Measurements from ENCODE around the gene TIAM2.

Gene TIAM2

DNA sequence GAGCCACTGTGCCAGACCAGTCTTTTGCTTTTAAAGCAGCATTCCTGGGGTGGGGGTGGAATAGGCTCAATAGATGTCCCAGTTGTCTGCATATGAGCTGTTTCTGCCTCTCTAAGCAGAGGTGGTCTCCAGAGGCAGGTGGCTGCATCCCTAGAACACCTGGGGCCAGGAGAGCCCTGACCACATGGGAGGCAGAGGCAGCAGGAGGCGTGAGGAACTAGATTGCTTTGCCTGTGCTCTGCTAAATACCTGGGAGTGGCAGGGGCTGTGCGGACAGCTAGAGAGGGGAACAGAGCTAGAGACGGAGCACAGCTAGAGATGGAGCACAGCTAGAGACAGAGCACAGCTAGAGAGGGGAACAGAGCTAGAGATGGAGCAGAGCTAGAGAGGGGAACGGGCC is 239.6 kb downstream of the TIAM2 start:
- Histone ChIP-seq H3K27me3 (ENCODE audit: control insufficient read depth in 1 of 2, insufficient read depth in 2 of 2, low read length in 2 of 2) (no peaks in the 10 kb centered on the region), H3K9ac (ENCODE audit: low read length in 2 of 2) (no peak overlapping the region), H3K4me1 (ENCODE audit: control insufficient read depth, insufficient read depth, low read length) (peaks cover 16% of the 10 kb centered on the region), H3K36me3 (ENCODE audit: control insufficient read depth in 2 of 2, insufficient read depth in 2 of 2, low read length in 2 of 2) (no peaks in the 10 kb centered on the region), H3K9me3 (ENCODE audit: control insufficient read depth in 2 of 2, low read length in 2 of 2) (no peaks in the 10 kb centered on the region), H3K27ac (ENCODE audit: low read length) (no peak overlapping the region), H3K4me3 (ENCODE audit: low read length in 2 of 2) (no peak overlapping the region)

DNA sequence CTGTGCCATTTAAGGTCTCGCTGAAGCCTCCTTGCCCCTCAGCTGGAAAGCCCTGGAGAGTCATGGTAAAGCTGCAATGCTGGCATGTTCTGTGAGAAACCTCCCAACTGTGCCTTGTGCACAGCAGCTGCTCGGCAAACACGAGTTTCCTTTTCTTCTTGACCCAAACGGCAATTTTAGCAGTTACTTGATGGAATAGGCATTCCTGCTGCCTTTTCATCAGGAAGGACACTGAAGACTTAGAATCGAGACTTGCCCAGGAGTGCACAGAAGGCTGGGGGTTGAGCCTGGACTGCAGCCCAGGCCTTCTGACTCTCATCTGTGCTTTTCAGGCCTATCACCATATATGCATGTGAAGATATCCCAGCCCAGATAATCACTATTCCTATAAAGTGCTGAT is 240.0 kb downstream of the TIAM2 start:
- no peak overlapping the region for H3K4me3 ChIP-seq (ENCODE audit: low read length in 2 of 2)
- H3K4me1 ChIP-seq (ENCODE audit: control insufficient read depth, insufficient read depth, low read length): peaks cover 16% of the 10 kb centered on the region
- no peaks in the 10 kb centered on the region for H3K27me3 ChIP-seq (ENCODE audit: control insufficient read depth in 1 of 2, insufficient read depth in 2 of 2, low read length in 2 of 2)
- no peaks in the 10 kb centered on the region for H3K9me3 ChIP-seq (ENCODE audit: control insufficient read depth in 2 of 2, low read length in 2 of 2)
- H3K27ac ChIP-seq (ENCODE audit: low read length): no peak overlapping the region
- H3K36me3 ChIP-seq (ENCODE audit: control insufficient read depth in 2 of 2, insufficient read depth in 2 of 2, low read length in 2 of 2): no peaks in the 10 kb centered on the region
- no peak overlapping the region for H3K9ac ChIP-seq (ENCODE audit: low read length in 2 of 2)

DNA sequence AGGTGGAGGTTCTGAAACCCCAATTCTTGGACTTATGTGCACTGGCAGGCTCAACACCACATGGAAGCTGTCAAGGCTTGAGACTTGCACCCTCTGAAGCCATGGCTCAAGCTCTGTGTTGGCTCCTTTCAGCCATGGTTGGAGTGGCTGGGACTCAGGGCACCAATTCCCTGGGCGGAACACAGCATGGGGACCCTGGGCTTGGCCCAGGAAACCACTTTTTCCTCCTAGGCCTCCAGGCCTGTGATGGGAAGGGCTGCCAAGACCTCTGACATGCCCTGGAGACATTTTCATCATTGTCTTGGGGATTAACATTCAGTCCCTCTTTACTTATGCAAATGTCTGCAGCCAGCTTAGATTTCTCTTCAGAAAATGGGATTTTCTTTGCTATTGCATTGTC is 242.5 kb downstream of the TIAM2 start:
- Histone ChIP-seq H3K27me3 (ENCODE audit: control insufficient read depth in 1 of 2, insufficient read depth in 2 of 2, low read length in 2 of 2) (no peaks in the 10 kb centered on the region), H3K36me3 (ENCODE audit: control insufficient read depth in 2 of 2, insufficient read depth in 2 of 2, low read length in 2 of 2) (no peaks in the 10 kb centered on the region), H3K27ac (ENCODE audit: low read length) (no peak overlapping the region), H3K9ac (ENCODE audit: low read length in 2 of 2) (no peak overlapping the region), H3K4me3 (ENCODE audit: low read length in 2 of 2) (no peak overlapping the region), H3K4me1 (ENCODE audit: control insufficient read depth, insufficient read depth, low read length) (peaks cover 20% of the 10 kb centered on the region), H3K9me3 (ENCODE audit: control insufficient read depth in 2 of 2, low read length in 2 of 2) (no peaks in the 10 kb centered on the region)

DNA sequence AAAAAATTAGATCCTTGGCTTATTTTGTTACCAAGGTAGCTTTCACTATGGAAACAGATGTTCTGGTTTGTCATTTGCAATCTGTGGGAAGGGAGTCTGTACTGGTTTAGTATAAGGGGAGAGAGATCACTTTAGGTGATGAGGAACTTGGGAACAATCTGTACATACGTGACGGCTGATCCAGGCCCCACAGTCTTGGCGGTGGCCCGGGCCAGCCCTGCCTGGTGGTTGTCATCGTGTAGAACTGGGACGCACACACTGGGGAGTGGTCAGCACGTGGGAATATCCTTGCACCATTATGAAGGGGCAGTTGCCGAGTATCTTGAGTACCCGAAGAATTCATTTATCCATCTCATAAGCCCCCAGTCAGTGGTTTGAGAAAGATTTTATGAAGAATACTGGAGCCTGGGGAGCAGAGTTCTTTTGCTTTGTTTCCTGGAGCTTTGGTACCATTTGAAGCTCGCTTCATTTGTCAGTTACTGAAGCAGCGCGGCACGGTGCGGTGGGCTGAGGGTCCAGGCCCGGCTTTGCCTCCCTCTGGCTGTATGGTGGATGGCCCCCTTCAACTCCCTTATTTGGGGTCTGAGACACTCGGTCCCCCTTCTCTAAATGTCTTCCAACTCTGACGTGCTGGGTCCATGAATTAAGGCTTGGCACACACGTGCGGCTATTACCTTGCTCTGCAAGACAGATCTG is 245.9 kb downstream of the TIAM2 start:
- no peak overlapping the region for H3K4me3 ChIP-seq (ENCODE audit: low read length in 2 of 2)
- H3K36me3 ChIP-seq (ENCODE audit: control insufficient read depth in 2 of 2, insufficient read depth in 2 of 2, low read length in 2 of 2): no peaks in the 10 kb centered on the region
- H3K27me3 ChIP-seq (ENCODE audit: control insufficient read depth in 1 of 2, insufficient read depth in 2 of 2, low read length in 2 of 2): no peaks in the 10 kb centered on the region
- no peak overlapping the region for H3K27ac ChIP-seq (ENCODE audit: low read length)
- peaks cover 13% of the 10 kb centered on the region for H3K4me1 ChIP-seq (ENCODE audit: control insufficient read depth, insufficient read depth, low read length)
- no peaks in the 10 kb centered on the region for H3K9me3 ChIP-seq (ENCODE audit: control insufficient read depth in 2 of 2, low read length in 2 of 2)
- H3K9ac ChIP-seq (ENCODE audit: low read length in 2 of 2): no peak overlapping the region

DNA sequence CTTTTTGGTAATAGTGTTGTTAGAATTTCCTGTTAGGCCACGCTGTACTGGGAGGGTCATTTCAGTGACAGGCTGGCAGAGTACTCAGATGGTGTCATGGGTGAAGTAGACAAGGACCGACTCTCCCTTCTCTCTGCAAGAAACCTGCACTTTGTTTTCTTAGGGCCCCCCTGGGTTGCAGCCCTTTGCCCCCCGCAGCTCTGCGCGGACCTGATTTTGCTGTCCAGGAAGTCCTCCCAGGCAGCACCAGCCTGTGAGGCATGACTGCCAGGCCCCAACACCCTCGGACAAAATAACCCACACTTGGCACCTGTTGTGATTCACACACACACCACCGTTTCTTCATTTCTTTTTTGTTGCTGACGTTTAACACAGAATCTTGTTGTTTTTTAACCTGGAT is 246.9 kb downstream of the TIAM2 start:
- Histone ChIP-seq H3K4me1 (ENCODE audit: control insufficient read depth, insufficient read depth, low read length) (peaks cover 13% of the 10 kb centered on the region), H3K4me3 (ENCODE audit: low read length in 2 of 2) (no peak overlapping the region), H3K9me3 (ENCODE audit: control insufficient read depth in 2 of 2, low read length in 2 of 2) (no peaks in the 10 kb centered on the region), H3K36me3 (ENCODE audit: control insufficient read depth in 2 of 2, insufficient read depth in 2 of 2, low read length in 2 of 2) (no peaks in the 10 kb centered on the region), H3K27ac (ENCODE audit: low read length) (no peak overlapping the region), H3K9ac (ENCODE audit: low read length in 2 of 2) (no peak overlapping the region), H3K27me3 (ENCODE audit: control insufficient read depth in 1 of 2, insufficient read depth in 2 of 2, low read length in 2 of 2) (no peaks in the 10 kb centered on the region)

DNA sequence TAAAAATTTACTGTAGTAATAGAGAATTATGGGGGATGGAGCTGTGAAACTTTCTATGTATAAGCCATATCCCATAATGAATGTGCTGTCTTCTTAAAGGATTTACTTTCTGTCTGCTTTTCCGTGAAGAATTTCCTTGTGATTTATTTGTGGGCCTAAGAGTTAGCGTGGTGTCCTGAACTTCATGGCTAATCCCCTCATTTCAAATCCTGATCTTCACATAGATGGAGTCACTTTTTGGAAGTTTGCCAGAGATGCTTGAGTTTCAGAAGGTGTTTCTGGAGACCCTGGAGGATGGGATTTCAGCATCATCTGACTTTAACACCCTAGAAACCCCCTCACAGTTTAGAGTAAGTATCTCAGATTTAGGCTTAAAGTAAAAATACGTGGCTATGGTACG is 249.3 kb downstream of the TIAM2 start:
- Histone ChIP-seq H3K4me1 (ENCODE audit: control insufficient read depth, insufficient read depth, low read length) (peaks cover 21% of the 10 kb centered on the region), H3K9ac (ENCODE audit: low read length in 2 of 2) (no peak overlapping the region), H3K36me3 (ENCODE audit: control insufficient read depth in 2 of 2, insufficient read depth in 2 of 2, low read length in 2 of 2) (peaks cover 0 to under 1% of the 10 kb centered on the region in 2 donors), H3K27ac (ENCODE audit: low read length) (no peak overlapping the region), H3K27me3 (ENCODE audit: control insufficient read depth in 1 of 2, insufficient read depth in 2 of 2, low read length in 2 of 2) (no peaks in the 10 kb centered on the region), H3K4me3 (ENCODE audit: low read length in 2 of 2) (no peak overlapping the region), H3K9me3 (ENCODE audit: control insufficient read depth in 2 of 2, low read length in 2 of 2) (no peaks in the 10 kb centered on the region)

DNA sequence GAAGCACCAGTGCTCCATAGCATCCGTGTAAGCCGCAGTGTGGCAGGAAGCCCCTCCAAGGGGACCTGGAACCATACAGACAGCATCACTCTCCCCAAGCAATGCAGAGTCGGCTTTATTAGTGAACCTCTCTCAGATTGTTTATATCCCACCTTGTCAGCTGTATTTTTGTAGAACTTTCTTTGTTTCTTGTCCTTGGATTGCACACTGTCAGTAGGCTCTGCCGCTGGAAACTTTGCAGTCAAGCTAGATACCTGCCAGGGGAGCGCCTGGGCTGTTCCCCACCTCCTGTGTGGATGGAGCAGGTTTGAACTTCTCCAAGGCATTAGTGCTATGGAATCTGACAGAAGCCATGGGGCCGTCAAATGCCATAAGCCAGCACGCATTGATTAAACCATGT is 250.1 kb downstream of the TIAM2 start:
- H3K36me3 ChIP-seq (ENCODE audit: control insufficient read depth in 2 of 2, insufficient read depth in 2 of 2, low read length in 2 of 2): peaks cover 2 to 3% of the 10 kb centered on the region in 2 donors
- H3K27me3 ChIP-seq (ENCODE audit: control insufficient read depth in 1 of 2, insufficient read depth in 2 of 2, low read length in 2 of 2): no peaks in the 10 kb centered on the region
- no peaks in the 10 kb centered on the region for H3K9me3 ChIP-seq (ENCODE audit: control insufficient read depth in 2 of 2, low read length in 2 of 2)
- H3K9ac ChIP-seq (ENCODE audit: low read length in 2 of 2): no peak overlapping the region
- H3K4me1 ChIP-seq (ENCODE audit: control insufficient read depth, insufficient read depth, low read length): peaks cover 21% of the 10 kb centered on the region
- no peak overlapping the region for H3K4me3 ChIP-seq (ENCODE audit: low read length in 2 of 2)
- no peak overlapping the region for H3K27ac ChIP-seq (ENCODE audit: low read length)

DNA sequence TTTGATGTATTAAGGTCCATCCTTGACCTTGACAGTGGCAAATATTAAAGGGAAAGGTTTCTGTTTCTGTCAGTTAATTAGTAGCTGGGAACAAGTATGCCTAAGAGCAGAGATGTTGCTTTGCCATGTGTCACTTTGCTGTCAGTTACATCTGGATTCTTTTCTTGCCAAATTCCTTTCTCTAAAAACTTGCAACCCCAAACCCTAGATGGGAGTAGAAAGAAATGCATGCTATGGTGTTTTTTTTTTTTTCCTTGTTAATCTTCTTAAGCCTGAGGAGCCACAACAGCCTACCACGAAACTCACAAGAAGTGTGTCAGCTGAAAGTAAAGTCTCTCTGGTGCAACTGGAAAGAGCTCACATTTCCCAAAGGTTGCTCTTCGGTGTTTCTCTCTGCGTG is 250.7 kb downstream of the TIAM2 start:
- Histone ChIP-seq H3K36me3 (ENCODE audit: control insufficient read depth in 2 of 2, insufficient read depth in 2 of 2, low read length in 2 of 2) (peaks cover 3 to 5% of the 10 kb centered on the region in 2 donors), H3K4me3 (ENCODE audit: low read length in 2 of 2) (no peak overlapping the region), H3K9me3 (ENCODE audit: control insufficient read depth in 2 of 2, low read length in 2 of 2) (no peaks in the 10 kb centered on the region), H3K9ac (ENCODE audit: low read length in 2 of 2) (no peak overlapping the region), H3K27ac (ENCODE audit: low read length) (no peak overlapping the region), H3K4me1 (ENCODE audit: control insufficient read depth, insufficient read depth, low read length) (peaks cover 15% of the 10 kb centered on the region), H3K27me3 (ENCODE audit: control insufficient read depth in 1 of 2, insufficient read depth in 2 of 2, low read length in 2 of 2) (no peaks in the 10 kb centered on the region)

DNA sequence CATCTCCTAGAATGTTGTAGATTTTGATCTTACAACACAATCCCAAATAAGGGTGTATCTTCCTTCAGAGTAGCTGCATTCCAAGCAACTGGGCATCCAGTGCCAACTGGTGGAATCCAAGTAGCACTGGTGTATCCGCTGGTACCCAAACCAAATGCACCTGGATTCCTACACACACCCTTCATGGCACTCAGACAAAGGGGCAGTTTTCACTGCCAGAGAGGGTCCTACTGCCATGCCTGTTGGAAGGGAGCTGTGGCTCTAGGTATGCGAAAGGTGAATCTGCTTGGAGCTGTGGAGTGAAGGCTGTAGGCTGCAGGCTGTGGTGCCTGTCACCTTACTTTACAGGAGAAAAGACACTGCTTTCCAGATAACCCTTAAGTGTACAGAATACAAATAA is 251.7 kb downstream of the TIAM2 start:
- no peaks in the 10 kb centered on the region for H3K27me3 ChIP-seq (ENCODE audit: control insufficient read depth in 1 of 2, insufficient read depth in 2 of 2, low read length in 2 of 2)
- H3K36me3 ChIP-seq (ENCODE audit: control insufficient read depth in 2 of 2, insufficient read depth in 2 of 2, low read length in 2 of 2): peaks cover 3 to 5% of the 10 kb centered on the region in 2 donors
- H3K9me3 ChIP-seq (ENCODE audit: control insufficient read depth in 2 of 2, low read length in 2 of 2): no peaks in the 10 kb centered on the region
- H3K9ac ChIP-seq (ENCODE audit: low read length in 2 of 2): no peak overlapping the region
- H3K4me1 ChIP-seq (ENCODE audit: control insufficient read depth, insufficient read depth, low read length): peaks cover 13% of the 10 kb centered on the region
- H3K4me3 ChIP-seq (ENCODE audit: low read length in 2 of 2): no peak overlapping the region
- no peak overlapping the region for H3K27ac ChIP-seq (ENCODE audit: low read length)

DNA sequence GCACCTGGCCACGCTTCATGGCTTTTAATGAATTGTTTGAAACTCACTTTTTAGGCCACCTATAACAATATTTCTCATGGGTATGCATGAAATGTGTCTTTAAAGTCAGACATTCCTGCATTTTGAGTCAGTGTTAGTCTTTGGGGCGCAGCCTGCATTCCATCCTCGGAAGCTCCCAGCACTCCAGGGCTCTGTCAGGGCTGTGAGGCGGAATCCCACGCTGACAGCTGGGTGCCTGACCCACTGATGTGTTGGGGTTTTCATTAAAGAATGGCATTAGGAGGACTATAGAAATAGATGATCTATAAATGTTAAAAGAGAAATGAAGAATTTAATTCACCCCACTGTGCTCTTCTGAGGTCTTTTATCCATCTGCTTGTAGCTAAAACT is 252.5 kb downstream of the TIAM2 start:
- Histone ChIP-seq H3K4me3 (ENCODE audit: low read length in 2 of 2) (no peak overlapping the region), H3K27me3 (ENCODE audit: control insufficient read depth in 1 of 2, insufficient read depth in 2 of 2, low read length in 2 of 2) (no peaks in the 10 kb centered on the region), H3K9ac (ENCODE audit: low read length in 2 of 2) (no peak overlapping the region), H3K4me1 (ENCODE audit: control insufficient read depth, insufficient read depth, low read length) (peaks cover 13% of the 10 kb centered on the region), H3K36me3 (ENCODE audit: control insufficient read depth in 2 of 2, insufficient read depth in 2 of 2, low read length in 2 of 2) (peaks cover 3 to 5% of the 10 kb centered on the region in 2 donors), H3K9me3 (ENCODE audit: control insufficient read depth in 2 of 2, low read length in 2 of 2) (no peaks in the 10 kb centered on the region), H3K27ac (ENCODE audit: low read length) (no peak overlapping the region)

DNA sequence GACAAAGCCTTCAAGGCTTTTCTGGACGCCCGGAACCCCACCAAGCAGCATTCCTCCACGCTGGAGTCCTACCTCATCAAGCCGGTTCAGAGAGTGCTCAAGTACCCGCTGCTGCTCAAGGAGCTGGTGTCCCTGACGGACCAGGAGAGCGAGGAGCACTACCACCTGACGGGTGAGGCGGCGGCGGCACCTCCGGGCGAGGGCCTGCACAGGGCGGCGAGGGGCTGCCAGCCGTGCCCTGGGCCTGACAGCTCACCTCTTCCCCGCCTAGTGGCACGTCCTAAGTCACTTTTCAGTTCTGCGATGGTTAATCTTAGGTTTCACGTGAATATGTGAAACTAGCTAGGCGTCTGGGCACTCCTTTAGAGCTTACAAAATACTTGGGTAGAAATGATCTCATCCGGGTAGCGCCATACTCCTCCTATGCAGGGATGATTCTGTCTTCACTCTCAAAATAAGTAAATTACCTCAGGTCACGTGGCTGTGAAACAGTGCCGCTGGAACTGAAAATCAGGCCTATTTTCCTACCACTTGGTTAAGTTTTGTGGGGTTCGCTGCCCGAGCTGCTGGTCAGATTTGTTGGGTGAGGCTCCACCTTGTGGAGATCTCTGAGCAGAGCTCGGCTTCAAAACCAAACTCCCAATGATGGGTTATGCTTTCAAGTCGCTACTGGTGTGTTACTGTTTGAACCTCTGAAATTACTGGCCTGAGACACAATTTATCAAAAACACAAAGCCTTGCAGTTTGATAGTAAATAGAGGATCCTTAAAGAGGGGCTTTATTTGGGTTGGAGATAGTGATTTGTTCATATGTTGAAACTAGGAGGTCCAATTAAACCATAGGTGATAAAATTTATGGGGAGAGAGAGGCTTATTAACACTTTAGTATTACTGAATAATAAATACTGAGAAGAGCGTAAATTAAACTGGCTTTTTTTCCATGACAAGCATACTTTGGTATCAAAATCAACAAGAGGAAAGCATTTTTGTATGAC is 253.2 kb downstream of the TIAM2 start:
- H3K9me3 ChIP-seq (ENCODE audit: control insufficient read depth in 2 of 2, low read length in 2 of 2): no peaks in the 10 kb centered on the region
- H3K4me1 ChIP-seq (ENCODE audit: control insufficient read depth, insufficient read depth, low read length): peaks cover 10% of the 10 kb centered on the region
- H3K27me3 ChIP-seq (ENCODE audit: control insufficient read depth in 1 of 2, insufficient read depth in 2 of 2, low read length in 2 of 2): no peaks in the 10 kb centered on the region
- no peak overlapping the region for H3K4me3 ChIP-seq (ENCODE audit: low read length in 2 of 2)
- H3K27ac ChIP-seq (ENCODE audit: low read length): no peak overlapping the region
- no peak overlapping the region for H3K9ac ChIP-seq (ENCODE audit: low read length in 2 of 2)
- peaks cover 3 to 5% of the 10 kb centered on the region in 2 donors for H3K36me3 ChIP-seq (ENCODE audit: control insufficient read depth in 2 of 2, insufficient read depth in 2 of 2, low read length in 2 of 2)
